Erythroblast (primary cell): ENCODE data around the gene AP4B1.

Experiments
- GATA1 ChIP-seq: IDR thresholded peaks from 2 replicates; pipeline ENCODE4 v1.6.1; 2011; ENCODE audit warnings: low read depth, mild to moderate bottlenecking, control low read depth, low read length, moderate library complexity
- POLR2A ChIP-seq: IDR thresholded peaks from 2 replicates; pipeline ENCODE4 v1.6.1; 2011; ENCODE audit warnings: mild to moderate bottlenecking, low read length

DNA sequence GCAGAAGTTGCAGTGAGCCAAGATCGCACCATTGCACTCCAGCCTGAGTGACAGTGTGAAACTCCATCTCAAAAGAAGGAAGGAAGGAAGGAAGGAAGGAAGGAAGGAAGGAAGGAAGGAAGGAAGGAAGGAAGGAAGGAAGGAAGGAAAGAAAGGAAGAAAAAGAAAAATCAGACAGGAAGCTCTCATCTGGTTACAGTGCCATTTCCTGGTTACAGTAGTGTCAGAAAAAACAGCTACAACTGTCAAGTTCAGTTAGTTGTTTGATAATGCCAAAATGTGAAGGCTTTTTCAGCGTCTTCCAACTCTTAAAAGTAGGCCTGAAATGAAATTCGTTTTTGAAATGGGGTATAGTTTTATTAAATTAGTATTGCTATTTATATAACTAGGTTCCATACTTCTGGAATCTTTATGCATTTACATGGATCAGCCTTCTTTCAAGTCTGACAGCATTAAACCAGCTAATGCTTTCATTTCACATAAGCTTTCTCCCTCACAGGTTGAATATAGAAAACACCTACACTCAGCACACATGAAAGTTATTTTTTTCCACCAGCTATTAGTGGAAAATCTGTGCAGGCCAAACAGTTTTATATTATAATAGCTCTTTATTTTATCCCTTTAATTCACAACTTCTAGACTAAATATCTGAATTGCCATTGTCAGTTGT lies 54.3 kb downstream of the AP4B1 start:
- TF ChIP-seq POLR2A = no peak
- no peak for TF ChIP-seq GATA1
